PC-9 (cell line): ENCODE data around the gene SPON2. TPM values are rescaled to one million over a fixed set of nuclear protein-coding genes. Genes with fewer than 3 reads are reported as not detected.

Source experiments
- BruUV-seq: library from RNA; stranded (reverse); fragments of 400-500 nt; replicated peaks from 2 replicates; lab custom pipeline; 2021; lab: Mats Ljungman, UMichigan
- CTCF ChIA-PET: fragments of 300-600 bp; sonication (Branson Sonifier 250); formaldehyde crosslinking; loops from one replicate; lab custom pipeline; 2022; ENCODE audit warnings: antibody characterized with exemption; lab: Charles Lee
- POLR2A ChIA-PET: fragments of 300-600 bp; sonication (Branson Sonifier 250); formaldehyde crosslinking; loops from one replicate; lab custom pipeline; 2022; ENCODE audit warnings: antibody characterized with exemption; ENCODE audit not compliant: unreplicated experiment; lab: Charles Lee
- DNase-seq, 2 experiments: peaks; one replicate each; pipeline versions ENCODE4 v3.0.0 to v3.0.0-alpha.2; 2015 to 2022; ENCODE audit warnings: mixed read lengths in 1 of 2
- H2AFZ ChIP-seq: fragments of 200-600 bp; sonication (generic); 2 replicates; pipeline ENCODE4 v1.8.1; 2017; ENCODE audit warnings: antibody characterized with exemption
- H3F3A ChIP-seq: fragments of 200-600 bp; sonication (generic); 2 replicates; pipeline ENCODE4 v1.8.1; 2017; ENCODE audit warnings: antibody characterized with exemption, mild to moderate bottlenecking, low read depth; ENCODE audit not compliant: insufficient read depth
- H3K27ac ChIP-seq: fragments of 200-600 bp; sonication (generic); 2 replicates; pipeline ENCODE4 v1.6.1; 2016; ENCODE audit warnings: mixed run types
- H3K27me3 ChIP-seq: fragments of 200-600 bp; sonication (generic); 2 replicates; pipeline ENCODE4 v1.6.1; 2016; ENCODE audit warnings: low read depth, mixed run types; ENCODE audit not compliant: insufficient read depth
- H3K36me3 ChIP-seq: fragments of 200-600 bp; sonication (generic); 2 replicates; pipeline ENCODE4 v1.6.1; 2016; ENCODE audit warnings: low read depth, mixed run types
- H3K4me1 ChIP-seq: fragments of 200-600 bp; sonication (generic); replicated peaks from 2 replicates; pipeline ENCODE4 v1.6.1; 2016; ENCODE audit warnings: mixed run types; ENCODE audit not compliant: insufficient read depth
- H3K4me2 ChIP-seq: fragments of 200-600 bp; sonication (generic); 2 replicates; pipeline ENCODE4 v1.6.1; 2017; ENCODE audit warnings: mixed run types
- H3K4me3 ChIP-seq: fragments of 200-600 bp; sonication (generic); 2 replicates; pipeline ENCODE4 v1.6.1; 2016; ENCODE audit warnings: mixed run types
- H3K79me2 ChIP-seq: fragments of 200-600 bp; sonication (generic); 2 replicates; pipeline ENCODE4 v1.6.1; 2017; ENCODE audit warnings: low read depth, mixed run types
- H3K9me2 ChIP-seq: fragments of 200-600 bp; sonication (generic); 2 replicates; pipeline ENCODE4 v1.8.1; 2017; ENCODE audit warnings: mild to moderate bottlenecking; ENCODE audit not compliant: insufficient read depth
- H3K9me3 ChIP-seq: fragments of 200-600 bp; sonication (generic); 2 replicates; pipeline ENCODE4 v1.8.1; 2016; ENCODE audit warnings: low read depth; ENCODE audit not compliant: insufficient read depth
- H4K20me1 ChIP-seq: fragments of 200-600 bp; sonication (generic); 2 replicates; pipeline ENCODE4 v1.8.1; 2017; ENCODE audit not compliant: insufficient read depth
- CTCF ChIP-seq: fragments of 200-600 bp; sonication (generic); conservative IDR thresholded peaks from 2 replicates; pipeline ENCODE4 v1.6.1; 2017; ENCODE audit warnings: mixed run types, antibody characterized with exemption, mild to moderate bottlenecking, moderate library complexity
- EZH2 ChIP-seq: fragments of 200-600 bp; sonication (generic); IDR thresholded peaks from 2 replicates; pipeline ENCODE4 v1.8.0; 2017; ENCODE audit warnings: antibody characterized with exemption, low read depth
- intact Hi-C: fragments of 100-400 bp; cut with micrococcal nuclease; formaldehyde crosslinking; loops from one replicate; pipeline ENCODE4 v1.10.0; 2022; ENCODE audit not compliant: unreplicated experiment
- total RNA-seq: library from RNA; stranded (reverse); gene quantifications from 2 replicates; pipeline ENCODE4 v1.2.3, GENCODE V29; 2021

Gene SPON2
- total RNA-seq, 1 experiment from 2014 or later: 2.0 TPM

- H3F3A ChIP-seq: no peaks in the 10 kb centered on the region; the same call in 1 of the 2 replicates
- H2AFZ ChIP-seq: no peak overlapping the region
- POLR2A ChIA-PET: interaction anchor here (0.7 kb wide), 1 partner anchor 24 kb away, joined by 3 read pairs; no protein-coding TSS in a partner anchor
- H3K4me1 ChIP-seq: no peaks in the 10 kb centered on the region
- no peaks in the 10 kb centered on the region for H3K9me3 ChIP-seq
- H3K27me3 ChIP-seq: peaks cover 8% of the 10 kb centered on the region
- no peak for DNase-seq
- no peak overlapping the region for H3K27ac ChIP-seq
- TF ChIP-seq CTCF (no peak), EZH2 (no peak)
- CTCF ChIA-PET: no interaction called here
- no peaks in the 10 kb centered on the region for H3K36me3 ChIP-seq
- peak overlapping the region; percentile 79 for H3K4me2 ChIP-seq
- no peaks in the 10 kb centered on the region for H4K20me1 ChIP-seq
- intact Hi-C loops: loop anchor here (5.0 kb wide), 1 partner anchor 79 kb away; the partner anchor contains the start of gene CTBP1
- BruUV-seq: no TSS peak
- no peaks in the 10 kb centered on the region for H3K79me2 ChIP-seq
- no peaks in the 10 kb centered on the region for H3K9me2 ChIP-seq
- H3K4me3 ChIP-seq: no peak overlapping the region
These were observed 3.9 kb downstream of the SPON2 start for GRCh38 chr4:1168191-1169101.

GRCh38 chr4:1167244-1167949, 5.0 kb downstream of the SPON2 start:
- Histone ChIP-seq H4K20me1 (no peaks in the 10 kb centered on the region), H3K36me3 (no peaks in the 10 kb centered on the region), H3K4me2 (peak overlapping the region; percentile 79), H3K9me3 (no peaks in the 10 kb centered on the region), H3K27ac (no peak overlapping the region), H2AFZ (peak overlapping the region; percentile 86), H3K27me3 (peaks cover 7% of the 10 kb centered on the region), H3K4me3 (peak overlapping the region; percentile 54; the same call in 1 of the 2 replicates), H3K9me2 (no peaks in the 10 kb centered on the region), H3F3A (no peaks in the 10 kb centered on the region; the same call in 1 of the 2 replicates), H3K79me2 (no peaks in the 10 kb centered on the region), H3K4me1 (no peaks in the 10 kb centered on the region)
- intact Hi-C loops: loop anchor here (5.0 kb wide), 1 partner anchor 80 kb away; the partner anchor contains the start of gene CTBP1
- TF ChIP-seq EZH2: no peak
- peak; percentile 83 for TF ChIP-seq CTCF
- ChIA-PET POLR2A (interaction anchor here (0.6 kb wide), 1 partner anchor 163 kb away, joined by 4 read pairs; no protein-coding TSS in a partner anchor), CTCF (no interaction called here)
- DNase-seq: peak; percentile 64 to 77
- TSS peak; percentile 65 for BruUV-seq
